Measurements from ENCODE around the gene MAGI2. TPM values are rescaled to one million over a fixed set of nuclear protein-coding genes. Genes with fewer than 3 reads are reported as not detected.

The MAGI2 gene
- total RNA-seq, 1 experiment from 2014 or later: 0.22 TPM

DNA sequence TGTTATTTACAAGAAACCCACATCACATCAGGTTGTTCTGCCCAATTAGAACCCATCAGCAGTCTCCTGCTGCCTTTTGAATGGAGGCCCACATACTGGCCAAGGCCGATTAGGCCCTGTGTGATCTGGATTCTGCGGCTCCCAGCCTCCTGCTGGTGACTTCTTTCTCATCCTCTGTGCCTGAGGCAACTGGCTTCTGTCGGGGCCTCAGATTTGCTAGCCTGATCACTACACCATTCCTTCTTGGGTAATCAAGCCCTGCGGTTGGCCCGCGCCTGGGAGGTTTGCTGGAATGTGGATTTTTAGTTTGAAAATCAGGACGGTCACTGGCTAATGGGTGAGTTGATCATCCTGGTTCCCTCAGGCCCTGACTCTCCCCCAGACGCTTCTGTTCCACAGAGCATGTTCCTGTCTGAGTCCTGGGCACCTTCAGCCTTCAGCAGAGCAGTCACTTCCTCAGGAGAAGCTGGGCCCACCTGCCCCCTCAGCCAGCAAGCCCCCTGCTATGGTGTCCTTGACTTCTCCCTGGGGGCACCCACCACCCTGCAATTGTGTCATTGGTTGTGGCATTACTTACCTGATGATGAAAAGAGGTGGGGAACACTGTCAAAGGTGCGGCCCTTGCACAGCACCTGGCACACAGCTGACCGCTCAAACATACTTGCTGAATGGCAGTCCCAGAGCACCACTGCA is 1447.3 kb downstream of the MAGI2 start:
- ChIA-PET CTCF (no interaction called here), RAD21 (ENCODE audit: low non-redundant PET in 1 of 2, low total read pairs in 2 of 2, uncharacterized antibody in 2 of 2, unreplicated experiment in 2 of 2) (no interaction called here), POLR2A (no interaction called here)
- intact Hi-C loops (cut with micrococcal nuclease): no loop called here
- Histone ChIP-seq H3K4me2 (ENCODE audit: low read length) (no peak overlapping the region), H3K4me1 (ENCODE audit: control insufficient read depth in 1 of 2, insufficient read depth in 2 of 2, low read length in 2 of 2) (no peaks in the 10 kb centered on the region), H3K36me3 (ENCODE audit: control insufficient read depth in 1 of 2, insufficient read depth in 2 of 2, low read length in 2 of 2) (no peaks in the 10 kb centered on the region), H3K9me2 (ENCODE audit: insufficient read depth) (no peaks in the 10 kb centered on the region), H3K79me2 (ENCODE audit: insufficient read depth, low read length) (no peaks in the 10 kb centered on the region), H3K4me3 (replicated peaks in 1 of 2; ENCODE audit: low read depth in 1 of 2, low read length in 2 of 2) (no peak overlapping the region), H4K20me1 (ENCODE audit: insufficient read depth) (no peaks in the 10 kb centered on the region), H3K27me3 (ENCODE audit: insufficient read depth, low read length) (no peaks in the 10 kb centered on the region), H2AFZ (ENCODE audit: low read depth, low read length, poor library complexity, severe bottlenecking) (no peak overlapping the region), H3K27ac (ENCODE audit: low read depth, low read length) (no peak overlapping the region), H3K9ac (ENCODE audit: low read length) (no peak overlapping the region), H3K9me3 (ENCODE audit: control insufficient read depth in 1 of 2, insufficient read depth in 1 of 2, low read depth in 1 of 2, low read length in 2 of 2) (no peaks in the 10 kb centered on the region)
- no peak for TF ChIP-seq ELF1 (IDR thresholded peaks at IDR 0.05; ENCODE audit: borderline replicate concordance, low read depth)
- no peak for TF ChIP-seq ZFX (IDR thresholded peaks at IDR 0.05)
- no peak for TF ChIP-seq CBX3 (IDR thresholded peaks at IDR 0.05; ENCODE audit: low read depth)
- TF ChIP-seq POLR2AphosphoS5 (IDR thresholded peaks at IDR 0.05; ENCODE audit: low read depth, low read length): no peak
- TF ChIP-seq CEBPB (IDR thresholded peaks at IDR 0.05; ENCODE audit: low read depth): no peak
- TF ChIP-seq, protein P1, sequence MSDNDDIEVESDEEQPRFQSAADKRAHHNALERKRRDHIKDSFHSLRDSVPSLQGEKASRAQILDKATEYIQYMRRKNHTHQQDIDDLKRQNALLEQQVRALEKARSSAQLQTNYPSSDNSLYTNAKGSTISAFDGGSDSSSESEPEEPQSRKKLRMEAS (IDR thresholded peaks at IDR 0.05): no peak
- TF ChIP-seq, protein P2, sequence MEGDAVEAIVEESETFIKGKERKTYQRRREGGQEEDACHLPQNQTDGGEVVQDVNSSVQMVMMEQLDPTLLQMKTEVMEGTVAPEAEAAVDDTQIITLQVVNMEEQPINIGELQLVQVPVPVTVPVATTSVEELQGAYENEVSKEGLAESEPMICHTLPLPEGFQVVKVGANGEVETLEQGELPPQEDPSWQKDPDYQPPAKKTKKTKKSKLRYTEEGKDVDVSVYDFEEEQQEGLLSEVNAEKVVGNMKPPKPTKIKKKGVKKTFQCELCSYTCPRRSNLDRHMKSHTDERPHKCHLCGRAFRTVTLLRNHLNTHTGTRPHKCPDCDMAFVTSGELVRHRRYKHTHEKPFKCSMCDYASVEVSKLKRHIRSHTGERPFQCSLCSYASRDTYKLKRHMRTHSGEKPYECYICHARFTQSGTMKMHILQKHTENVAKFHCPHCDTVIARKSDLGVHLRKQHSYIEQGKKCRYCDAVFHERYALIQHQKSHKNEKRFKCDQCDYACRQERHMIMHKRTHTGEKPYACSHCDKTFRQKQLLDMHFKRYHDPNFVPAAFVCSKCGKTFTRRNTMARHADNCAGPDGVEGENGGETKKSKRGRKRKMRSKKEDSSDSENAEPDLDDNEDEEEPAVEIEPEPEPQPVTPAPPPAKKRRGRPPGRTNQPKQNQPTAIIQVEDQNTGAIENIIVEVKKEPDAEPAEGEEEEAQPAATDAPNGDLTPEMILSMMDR (IDR thresholded peaks at IDR 0.05 in 2 of 3, conservative IDR thresholded peaks at IDR 0.05 in 1 of 3; ENCODE audit: borderline replicate concordance in 1 of 3, insufficient read depth in 1 of 3, low read depth in 2 of 3, low read length in 2 of 3): no peak
- TF ChIP-seq EZH2phosphoT487 (IDR thresholded peaks at IDR 0.05; ENCODE audit: borderline replicate concordance): no peak
- TF ChIP-seq, protein P3, sequence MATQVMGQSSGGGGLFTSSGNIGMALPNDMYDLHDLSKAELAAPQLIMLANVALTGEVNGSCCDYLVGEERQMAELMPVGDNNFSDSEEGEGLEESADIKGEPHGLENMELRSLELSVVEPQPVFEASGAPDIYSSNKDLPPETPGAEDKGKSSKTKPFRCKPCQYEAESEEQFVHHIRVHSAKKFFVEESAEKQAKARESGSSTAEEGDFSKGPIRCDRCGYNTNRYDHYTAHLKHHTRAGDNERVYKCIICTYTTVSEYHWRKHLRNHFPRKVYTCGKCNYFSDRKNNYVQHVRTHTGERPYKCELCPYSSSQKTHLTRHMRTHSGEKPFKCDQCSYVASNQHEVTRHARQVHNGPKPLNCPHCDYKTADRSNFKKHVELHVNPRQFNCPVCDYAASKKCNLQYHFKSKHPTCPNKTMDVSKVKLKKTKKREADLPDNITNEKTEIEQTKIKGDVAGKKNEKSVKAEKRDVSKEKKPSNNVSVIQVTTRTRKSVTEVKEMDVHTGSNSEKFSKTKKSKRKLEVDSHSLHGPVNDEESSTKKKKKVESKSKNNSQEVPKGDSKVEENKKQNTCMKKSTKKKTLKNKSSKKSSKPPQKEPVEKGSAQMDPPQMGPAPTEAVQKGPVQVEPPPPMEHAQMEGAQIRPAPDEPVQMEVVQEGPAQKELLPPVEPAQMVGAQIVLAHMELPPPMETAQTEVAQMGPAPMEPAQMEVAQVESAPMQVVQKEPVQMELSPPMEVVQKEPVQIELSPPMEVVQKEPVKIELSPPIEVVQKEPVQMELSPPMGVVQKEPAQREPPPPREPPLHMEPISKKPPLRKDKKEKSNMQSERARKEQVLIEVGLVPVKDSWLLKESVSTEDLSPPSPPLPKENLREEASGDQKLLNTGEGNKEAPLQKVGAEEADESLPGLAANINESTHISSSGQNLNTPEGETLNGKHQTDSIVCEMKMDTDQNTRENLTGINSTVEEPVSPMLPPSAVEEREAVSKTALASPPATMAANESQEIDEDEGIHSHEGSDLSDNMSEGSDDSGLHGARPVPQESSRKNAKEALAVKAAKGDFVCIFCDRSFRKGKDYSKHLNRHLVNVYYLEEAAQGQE (IDR thresholded peaks at IDR 0.05; ENCODE audit: low read depth): no peak
- TF ChIP-seq FOSL1 (IDR thresholded peaks at IDR 0.05; ENCODE audit: low read depth): no peak
- no peak for TF ChIP-seq TCF7L2 (IDR thresholded peaks at IDR 0.05; ENCODE audit: borderline replicate concordance, extremely low read depth, insufficient read depth, insufficient read length)
- no peak for TF ChIP-seq RAD21 (IDR thresholded peaks at IDR 0.05; ENCODE audit: low read depth)
- TF ChIP-seq SIN3A (IDR thresholded peaks at IDR 0.05; ENCODE audit: low read depth): no peak
- TF ChIP-seq, protein P4, sequence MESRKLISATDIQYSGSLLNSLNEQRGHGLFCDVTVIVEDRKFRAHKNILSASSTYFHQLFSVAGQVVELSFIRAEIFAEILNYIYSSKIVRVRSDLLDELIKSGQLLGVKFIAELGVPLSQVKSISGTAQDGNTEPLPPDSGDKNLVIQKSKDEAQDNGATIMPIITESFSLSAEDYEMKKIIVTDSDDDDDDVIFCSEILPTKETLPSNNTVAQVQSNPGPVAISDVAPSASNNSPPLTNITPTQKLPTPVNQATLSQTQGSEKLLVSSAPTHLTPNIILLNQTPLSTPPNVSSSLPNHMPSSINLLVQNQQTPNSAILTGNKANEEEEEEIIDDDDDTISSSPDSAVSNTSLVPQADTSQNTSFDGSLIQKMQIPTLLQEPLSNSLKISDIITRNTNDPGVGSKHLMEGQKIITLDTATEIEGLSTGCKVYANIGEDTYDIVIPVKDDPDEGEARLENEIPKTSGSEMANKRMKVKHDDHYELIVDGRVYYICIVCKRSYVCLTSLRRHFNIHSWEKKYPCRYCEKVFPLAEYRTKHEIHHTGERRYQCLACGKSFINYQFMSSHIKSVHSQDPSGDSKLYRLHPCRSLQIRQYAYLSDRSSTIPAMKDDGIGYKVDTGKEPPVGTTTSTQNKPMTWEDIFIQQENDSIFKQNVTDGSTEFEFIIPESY (IDR thresholded peaks at IDR 0.05; ENCODE audit: extremely low read depth, insufficient replicate concordance, low read length): no peak
- TF ChIP-seq, protein P5, sequence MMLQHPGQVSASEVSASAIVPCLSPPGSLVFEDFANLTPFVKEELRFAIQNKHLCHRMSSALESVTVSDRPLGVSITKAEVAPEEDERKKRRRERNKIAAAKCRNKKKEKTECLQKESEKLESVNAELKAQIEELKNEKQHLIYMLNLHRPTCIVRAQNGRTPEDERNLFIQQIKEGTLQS (IDR thresholded peaks at IDR 0.05): no peak
- ATAC-seq (no peak), DNase-seq (ENCODE audit: low read depth, low spot score) (no peak)
- no TSS peak for BruUV-seq (replicated peaks)
